ENCODE measurements around the gene AP1G1.
A peak's percentile ranks its signal among the peaks of the same experiment; 100 is the strongest.
"Not testable (repeated sequence)": the region's sequence is repeated elsewhere in the genome, so short reads cannot be mapped to it uniquely, and the experiment has no call there.

The AP1G1 gene

GRCh38 chr16:71830359-71830758 is 21.7 kb upstream of the AP1G1 start:
- Histone ChIP-seq H3K27ac (no peak overlapping the region), H3K27me3 (ENCODE audit: insufficient read depth, low read depth) (no peaks in the 10 kb centered on the region), H3K36me3 (ENCODE audit: insufficient read depth) (no peaks in the 10 kb centered on the region), H4K20me1 (ENCODE audit: insufficient read depth) (no peaks in the 10 kb centered on the region), H3K79me2 (ENCODE audit: insufficient read depth, low read depth) (no peaks in the 10 kb centered on the region), H3K9ac (no peak overlapping the region), H2AFZ (ENCODE audit: low read depth) (no peak overlapping the region), H3K4me3 (IDR thresholded peaks at IDR 0.05; ENCODE audit: insufficient read depth, low read depth, low read length) (no peak overlapping the region), H3K4me2 (no peak overlapping the region), H3K4me1 (ENCODE audit: low read depth, poor library complexity, severe bottlenecking) (no peaks in the 10 kb centered on the region)
- no peak for TF ChIP-seq CTCF (conservative IDR thresholded peaks at IDR 0.05; ENCODE audit: low read depth, low read length)

- no peak for TF ChIP-seq CTCF (conservative IDR thresholded peaks at IDR 0.05; ENCODE audit: low read depth, low read length)
- H3K27ac ChIP-seq: no peak overlapping the region
- no peak overlapping the region for H2AFZ ChIP-seq (ENCODE audit: low read depth)
- H3K9ac ChIP-seq: no peak overlapping the region
- no peaks in the 10 kb centered on the region for H3K4me1 ChIP-seq (ENCODE audit: low read depth, poor library complexity, severe bottlenecking)
- H3K27me3 ChIP-seq (ENCODE audit: insufficient read depth, low read depth): no peaks in the 10 kb centered on the region
- H3K36me3 ChIP-seq (ENCODE audit: insufficient read depth): no peaks in the 10 kb centered on the region
- H3K79me2 ChIP-seq (ENCODE audit: insufficient read depth, low read depth): no peaks in the 10 kb centered on the region
- no peak overlapping the region for H3K4me2 ChIP-seq
- no peak overlapping the region for H3K4me3 ChIP-seq (IDR thresholded peaks at IDR 0.05; ENCODE audit: insufficient read depth, low read depth, low read length)
- H4K20me1 ChIP-seq (ENCODE audit: insufficient read depth): no peaks in the 10 kb centered on the region
These were observed 17.9 kb upstream of the AP1G1 start for GRCh38 chr16:71826533-71827017.

- H3K36me3 ChIP-seq (ENCODE audit: insufficient read depth); H4K20me1 ChIP-seq (ENCODE audit: insufficient read depth); H3K4me3 ChIP-seq (IDR thresholded peaks at IDR 0.05; ENCODE audit: insufficient read depth, low read depth, low read length); H3K27me3 ChIP-seq (ENCODE audit: insufficient read depth, low read depth); H3K79me2 ChIP-seq (ENCODE audit: insufficient read depth, low read depth): not testable (repeated sequence)
- Histone ChIP-seq H2AFZ (ENCODE audit: low read depth) (peak overlapping the region; percentile 36), H3K27ac (peak overlapping the region; percentile 87), H3K4me2 (peak overlapping the region; percentile 76), H3K9ac (peak overlapping the region; percentile 64), H3K4me1 (ENCODE audit: low read depth, poor library complexity, severe bottlenecking) (peaks cover 32% of the 10 kb centered on the region)
These were observed 8.5 kb upstream of the AP1G1 start for GRCh38 chr16:71817155-71817500.

GRCh38 chr16:71811261-71811803 is 2.7 kb upstream of the AP1G1 start:
- no peak overlapping the region for H3K9ac ChIP-seq
- no peak overlapping the region for H2AFZ ChIP-seq (ENCODE audit: low read depth)
- H3K4me3 ChIP-seq (IDR thresholded peaks at IDR 0.05; ENCODE audit: insufficient read depth, low read depth, low read length): no peak overlapping the region
- TF ChIP-seq CTCF (conservative IDR thresholded peaks at IDR 0.05; ENCODE audit: low read depth, low read length): no peak
- H4K20me1 ChIP-seq (ENCODE audit: insufficient read depth): no peaks in the 10 kb centered on the region
- peaks cover 26% of the 10 kb centered on the region for H3K79me2 ChIP-seq (ENCODE audit: insufficient read depth, low read depth)
- no peak overlapping the region for H3K4me2 ChIP-seq
- no peaks in the 10 kb centered on the region for H3K36me3 ChIP-seq (ENCODE audit: insufficient read depth)
- no peaks in the 10 kb centered on the region for H3K27me3 ChIP-seq (ENCODE audit: insufficient read depth, low read depth)
- H3K27ac ChIP-seq: no peak overlapping the region
- H3K4me1 ChIP-seq (ENCODE audit: low read depth, poor library complexity, severe bottlenecking): peaks cover 29% of the 10 kb centered on the region

- H3K36me3 ChIP-seq (ENCODE audit: insufficient read depth); H3K4me3 ChIP-seq (IDR thresholded peaks at IDR 0.05; ENCODE audit: insufficient read depth, low read depth, low read length); H4K20me1 ChIP-seq (ENCODE audit: insufficient read depth); H2AFZ ChIP-seq (ENCODE audit: low read depth); H3K27me3 ChIP-seq (ENCODE audit: insufficient read depth, low read depth); H3K9ac ChIP-seq: not testable (repeated sequence)
- Histone ChIP-seq H3K4me2 (peak overlapping the region; percentile 77; the same call in 1 of the 2 replicates), H3K79me2 (ENCODE audit: insufficient read depth, low read depth) (peaks cover 37% of the 10 kb centered on the region), H3K27ac (peak overlapping the region; percentile 100; the same call in 1 of the 2 replicates), H3K4me1 (ENCODE audit: low read depth, poor library complexity, severe bottlenecking) (peaks cover 30% of the 10 kb centered on the region)
These were observed 1.5 kb upstream of the AP1G1 start for GRCh38 chr16:71810155-71810530.
